ENCODE measurements around the gene RRBP1.

GRCh38 chr20:17635332-17636244 is 46.5 kb downstream of the RRBP1 start:
- TF ChIP-seq REST (IDR thresholded peaks at IDR 0.05; ENCODE audit: insufficient read depth in 1 of 2, low read depth in 2 of 2, low read length in 2 of 2): no peak
- TF ChIP-seq POLR2AphosphoS5 (IDR thresholded peaks at IDR 0.05; ENCODE audit: low read depth, low read length): no peak
- TF ChIP-seq TAF1 (IDR thresholded peaks at IDR 0.05; ENCODE audit: borderline replicate concordance, insufficient read depth, low read length): no peak
